Measurements from ENCODE around the gene EIF4A3. TPM values are rescaled to one million over a fixed set of nuclear protein-coding genes. Genes with fewer than 3 reads are reported as not detected.

EIF4A3 gene
- polyA plus RNA-seq (2012; rRNA removed) = 173 and 335 TPM in 2 replicates
- 154 and 176 TPM in 2 replicates for polyA plus RNA-seq (2012; cell fraction: cytosol; rRNA removed)
- polyA plus RNA-seq (2012; cell fraction: nucleus; rRNA removed) = 201 and 247 TPM in 2 replicates

DNA sequence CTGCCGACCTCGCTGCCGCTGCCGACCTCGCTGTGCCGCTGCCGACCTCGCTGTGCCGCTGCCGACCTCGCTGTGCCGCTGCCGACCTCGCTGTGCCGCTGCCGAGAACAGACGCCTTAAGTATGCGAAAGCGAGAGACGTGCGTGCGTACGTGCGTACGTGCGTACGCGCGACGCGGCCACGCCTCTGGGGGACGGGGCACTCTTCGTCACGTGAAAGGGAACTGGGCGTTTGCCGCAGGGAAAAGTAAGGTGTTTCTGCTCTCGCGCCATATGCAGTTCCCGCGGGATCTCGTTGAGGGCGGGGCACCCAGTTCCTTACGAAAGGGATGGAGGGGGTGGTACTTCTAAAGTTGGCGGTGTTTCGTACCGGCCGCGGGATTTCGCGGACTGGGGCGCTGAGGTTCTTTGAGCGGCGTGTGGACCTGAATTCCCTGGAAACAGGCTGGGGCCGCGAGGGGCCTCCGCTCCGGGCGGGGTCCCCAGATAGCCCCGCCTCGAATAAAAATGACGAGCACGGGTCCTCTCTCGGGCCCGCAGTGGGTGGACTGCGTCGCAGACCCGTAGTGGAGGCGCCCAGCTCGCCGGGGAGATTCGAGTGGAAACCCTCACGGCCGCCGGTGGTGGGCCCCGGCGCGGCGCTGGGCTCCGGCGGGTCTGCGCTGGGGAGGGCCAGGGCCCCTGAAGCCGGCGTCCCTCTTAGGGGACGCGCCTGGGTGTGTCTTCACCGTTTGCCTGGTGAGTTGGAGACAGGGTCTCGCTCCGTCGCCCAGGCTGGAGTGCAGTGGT is at the start of gene EIF4A3:
EIF4A3 (minus strand) TSS at position 94 of the 788 bp plus-strand sequence. CDS start 167 bp downstream, outside the sequence.
- no peaks in the 10 kb centered on the region for H3K9me3 ChIP-seq
- H3K79me2 ChIP-seq (ENCODE audit: insufficient read depth) = peaks cover 71% of the 10 kb centered on the region
- H3K4me1 ChIP-seq (ENCODE audit: control insufficient read depth in 1 of 2, insufficient read depth in 2 of 2, low read depth in 1 of 2, low read length in 1 of 2) = peaks cover 12 to 21% of the 10 kb centered on the region in 2 experiments; a peak in 2 of 4 replicates
- under 1% methylated on average over 66 of the region's 90 CpGs for WGBS (ENCODE audit: low lambda C conversion rate)
- H3K36me3 ChIP-seq (replicated peaks in 1 of 2; ENCODE audit: control insufficient read depth in 1 of 2, insufficient read depth in 2 of 2, low read length in 1 of 2) = peaks cover 20 to 32% of the 10 kb centered on the region in 2 experiments
- peak within 1 kb of the TSS; percentile 84 for H2AFZ ChIP-seq (ENCODE audit: low read depth)
- H3K4me3 ChIP-seq (ENCODE audit: low read depth in 2 of 2, low read length in 1 of 2) = peak within 1 kb of the TSS; percentile 79 to 97
- H3K27ac ChIP-seq (ENCODE audit: low read depth in 2 of 2, low read length in 1 of 2) = peak within 1 kb of the TSS; percentile 86 to 87
- CTCF ChIA-PET = interaction anchor here (0.6 to 6.6 kb wide), 10 partner anchors 16 to 214 kb away, joined by 3 to 55 read pairs (median 4); partner anchors contain the start of genes GAA, SGSH and SLC26A11
- no peaks in the 10 kb centered on the region for H3K27me3 ChIP-seq (ENCODE audit: insufficient read depth)
- POLR2A ChIA-PET = interaction anchor here (1.1 to 1.5 kb wide), 5 partner anchors 14 to 147 kb away, joined by 3 to 5 read pairs (median 3); partner anchors contain the start of genes GAA and SLC26A11
- H4K20me1 ChIP-seq (ENCODE audit: insufficient read depth) = peaks cover 30% of the 10 kb centered on the region
- H3K9me2 ChIP-seq = no peaks in the 10 kb centered on the region
- H3K4me2 ChIP-seq = peak within 1 kb of the TSS; percentile 96
- 0 out of 2 replicates have a peak, but pooled peaks have one; percentile 16 for TF ChIP-seq FOXM1 (IDR thresholded peaks at IDR 0.05; ENCODE audit: low read depth)
- TF ChIP-seq POLR2AphosphoS5 (IDR thresholded peaks at IDR 0.05; ENCODE audit: low read depth, low read length) = peak; percentile 93
- 0 out of 4 replicates have a peak, but pooled peaks of 1 of the 2 experiments have one; percentile 4 for TF ChIP-seq EP300 (IDR thresholded peaks at IDR 0.05; ENCODE audit: borderline replicate concordance in 1 of 2, low read depth in 1 of 2, low read length in 1 of 2)
- no peak for TF ChIP-seq TEAD4 (IDR thresholded peaks at IDR 0.05; ENCODE audit: borderline replicate concordance, insufficient read depth)
- peak; percentile 47; the same call in 1 of the 2 replicates for TF ChIP-seq YY1 (IDR thresholded peaks at IDR 0.05; ENCODE audit: low read depth)
- peak; percentile 18; the same call in 1 of the 2 replicates for TF ChIP-seq RAD21 (IDR thresholded peaks at IDR 0.05; ENCODE audit: low read length)
- TF ChIP-seq SIN3A (IDR thresholded peaks at IDR 0.05; ENCODE audit: borderline replicate concordance, low read depth, low read length) = peak; percentile 60; the same call in 1 of the 2 replicates
- TF ChIP-seq, protein P1, sequence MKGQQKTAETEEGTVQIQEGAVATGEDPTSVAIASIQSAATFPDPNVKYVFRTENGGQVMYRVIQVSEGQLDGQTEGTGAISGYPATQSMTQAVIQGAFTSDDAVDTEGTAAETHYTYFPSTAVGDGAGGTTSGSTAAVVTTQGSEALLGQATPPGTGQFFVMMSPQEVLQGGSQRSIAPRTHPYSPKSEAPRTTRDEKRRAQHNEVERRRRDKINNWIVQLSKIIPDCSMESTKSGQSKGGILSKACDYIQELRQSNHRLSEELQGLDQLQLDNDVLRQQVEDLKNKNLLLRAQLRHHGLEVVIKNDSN (IDR thresholded peaks at IDR 0.05; ENCODE audit: borderline replicate concordance, low read depth) = peak; percentile 91
- TF ChIP-seq, protein P2, sequence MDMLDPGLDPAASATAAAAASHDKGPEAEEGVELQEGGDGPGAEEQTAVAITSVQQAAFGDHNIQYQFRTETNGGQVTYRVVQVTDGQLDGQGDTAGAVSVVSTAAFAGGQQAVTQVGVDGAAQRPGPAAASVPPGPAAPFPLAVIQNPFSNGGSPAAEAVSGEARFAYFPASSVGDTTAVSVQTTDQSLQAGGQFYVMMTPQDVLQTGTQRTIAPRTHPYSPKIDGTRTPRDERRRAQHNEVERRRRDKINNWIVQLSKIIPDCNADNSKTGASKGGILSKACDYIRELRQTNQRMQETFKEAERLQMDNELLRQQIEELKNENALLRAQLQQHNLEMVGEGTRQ (IDR thresholded peaks at IDR 0.05; ENCODE audit: borderline replicate concordance, low read depth, low read length) = peak; percentile 79
- TF ChIP-seq CHD2 (IDR thresholded peaks at IDR 0.05; ENCODE audit: low read length, partially characterized antibody) = peak; percentile 100
- no peak; the same call in 1 of the 2 replicates for TF ChIP-seq MXI1 (IDR thresholded peaks at IDR 0.05; ENCODE audit: low read depth, low read length)
- TF ChIP-seq TAF1 (IDR thresholded peaks at IDR 0.05; ENCODE audit: borderline replicate concordance, low read depth, low read length) = peak; percentile 84
- TF ChIP-seq, protein P3, sequence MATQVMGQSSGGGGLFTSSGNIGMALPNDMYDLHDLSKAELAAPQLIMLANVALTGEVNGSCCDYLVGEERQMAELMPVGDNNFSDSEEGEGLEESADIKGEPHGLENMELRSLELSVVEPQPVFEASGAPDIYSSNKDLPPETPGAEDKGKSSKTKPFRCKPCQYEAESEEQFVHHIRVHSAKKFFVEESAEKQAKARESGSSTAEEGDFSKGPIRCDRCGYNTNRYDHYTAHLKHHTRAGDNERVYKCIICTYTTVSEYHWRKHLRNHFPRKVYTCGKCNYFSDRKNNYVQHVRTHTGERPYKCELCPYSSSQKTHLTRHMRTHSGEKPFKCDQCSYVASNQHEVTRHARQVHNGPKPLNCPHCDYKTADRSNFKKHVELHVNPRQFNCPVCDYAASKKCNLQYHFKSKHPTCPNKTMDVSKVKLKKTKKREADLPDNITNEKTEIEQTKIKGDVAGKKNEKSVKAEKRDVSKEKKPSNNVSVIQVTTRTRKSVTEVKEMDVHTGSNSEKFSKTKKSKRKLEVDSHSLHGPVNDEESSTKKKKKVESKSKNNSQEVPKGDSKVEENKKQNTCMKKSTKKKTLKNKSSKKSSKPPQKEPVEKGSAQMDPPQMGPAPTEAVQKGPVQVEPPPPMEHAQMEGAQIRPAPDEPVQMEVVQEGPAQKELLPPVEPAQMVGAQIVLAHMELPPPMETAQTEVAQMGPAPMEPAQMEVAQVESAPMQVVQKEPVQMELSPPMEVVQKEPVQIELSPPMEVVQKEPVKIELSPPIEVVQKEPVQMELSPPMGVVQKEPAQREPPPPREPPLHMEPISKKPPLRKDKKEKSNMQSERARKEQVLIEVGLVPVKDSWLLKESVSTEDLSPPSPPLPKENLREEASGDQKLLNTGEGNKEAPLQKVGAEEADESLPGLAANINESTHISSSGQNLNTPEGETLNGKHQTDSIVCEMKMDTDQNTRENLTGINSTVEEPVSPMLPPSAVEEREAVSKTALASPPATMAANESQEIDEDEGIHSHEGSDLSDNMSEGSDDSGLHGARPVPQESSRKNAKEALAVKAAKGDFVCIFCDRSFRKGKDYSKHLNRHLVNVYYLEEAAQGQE (IDR thresholded peaks at IDR 0.05; ENCODE audit: low read depth, low read length) = 0 out of 2 replicates have a peak, but pooled peaks have one; percentile 28
- TF ChIP-seq, protein P4, sequence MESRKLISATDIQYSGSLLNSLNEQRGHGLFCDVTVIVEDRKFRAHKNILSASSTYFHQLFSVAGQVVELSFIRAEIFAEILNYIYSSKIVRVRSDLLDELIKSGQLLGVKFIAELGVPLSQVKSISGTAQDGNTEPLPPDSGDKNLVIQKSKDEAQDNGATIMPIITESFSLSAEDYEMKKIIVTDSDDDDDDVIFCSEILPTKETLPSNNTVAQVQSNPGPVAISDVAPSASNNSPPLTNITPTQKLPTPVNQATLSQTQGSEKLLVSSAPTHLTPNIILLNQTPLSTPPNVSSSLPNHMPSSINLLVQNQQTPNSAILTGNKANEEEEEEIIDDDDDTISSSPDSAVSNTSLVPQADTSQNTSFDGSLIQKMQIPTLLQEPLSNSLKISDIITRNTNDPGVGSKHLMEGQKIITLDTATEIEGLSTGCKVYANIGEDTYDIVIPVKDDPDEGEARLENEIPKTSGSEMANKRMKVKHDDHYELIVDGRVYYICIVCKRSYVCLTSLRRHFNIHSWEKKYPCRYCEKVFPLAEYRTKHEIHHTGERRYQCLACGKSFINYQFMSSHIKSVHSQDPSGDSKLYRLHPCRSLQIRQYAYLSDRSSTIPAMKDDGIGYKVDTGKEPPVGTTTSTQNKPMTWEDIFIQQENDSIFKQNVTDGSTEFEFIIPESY (IDR thresholded peaks at IDR 0.05; ENCODE audit: borderline replicate concordance, low read depth) = peak; percentile 98
- peak; percentile 56 for TF ChIP-seq NRF1 (IDR thresholded peaks at IDR 0.05; ENCODE audit: low read depth, low read length)
- TF ChIP-seq FOXJ3 (CRISPR knock-in tag; IDR thresholded peaks at IDR 0.05) = peak; percentile 75
- no peak for TF ChIP-seq MEF2A (IDR thresholded peaks at IDR 0.05; ENCODE audit: borderline replicate concordance, low read depth)
- TF ChIP-seq, protein P5, sequence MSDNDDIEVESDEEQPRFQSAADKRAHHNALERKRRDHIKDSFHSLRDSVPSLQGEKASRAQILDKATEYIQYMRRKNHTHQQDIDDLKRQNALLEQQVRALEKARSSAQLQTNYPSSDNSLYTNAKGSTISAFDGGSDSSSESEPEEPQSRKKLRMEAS (IDR thresholded peaks at IDR 0.05; ENCODE audit: low read depth) = peak; percentile 82
- TF ChIP-seq NFIC (IDR thresholded peaks at IDR 0.05; ENCODE audit: borderline replicate concordance) = no peak
- no peak for TF ChIP-seq RFX5 (IDR thresholded peaks at IDR 0.05; ENCODE audit: low read length)
- DNase-seq = peak; percentile 100
- peak within 1 kb of the TSS; percentile 98 for H3K9ac ChIP-seq
- H3F3A ChIP-seq (replicated peaks; ENCODE audit: insufficient read depth) = peaks cover 4% of the 10 kb centered on the region
